ENCODE data around the gene RHBDL1.

The RHBDL1 gene

GRCh38 chr16:706189-707061, 31.0 kb downstream of the RHBDL1 start:
- DNase-seq (ENCODE audit: low spot score) = no peak

- no peak for DNase-seq (ENCODE audit: low spot score)
Measured at GRCh38 chr16:707062-707538, 31.6 kb downstream of the RHBDL1 start.

- no peak for DNase-seq (ENCODE audit: low spot score)
Measured at GRCh38 chr16:708019-708418, 32.5 kb downstream of the RHBDL1 start.

DNA sequence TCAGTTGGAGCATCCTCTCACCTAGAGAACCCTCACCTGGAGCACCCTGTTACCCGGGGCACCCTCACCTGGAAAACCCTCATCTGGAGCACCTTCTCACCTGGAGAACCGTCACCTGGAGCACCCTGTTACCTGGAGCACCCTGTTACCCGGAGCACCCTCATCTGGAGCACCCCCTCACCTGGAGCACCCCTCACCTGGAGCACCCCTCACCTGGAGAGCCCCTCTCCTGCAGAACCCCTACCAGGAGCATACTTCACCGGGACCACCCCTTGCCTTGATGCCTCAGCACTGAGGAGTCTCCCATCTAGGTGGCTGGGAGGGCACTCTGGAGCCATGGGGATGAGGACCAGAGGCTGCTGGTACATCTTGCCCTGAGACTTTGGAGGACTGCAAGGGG, 33.5 kb downstream of the RHBDL1 start:
- no peak for DNase-seq (ENCODE audit: low spot score)

- DNase-seq (ENCODE audit: low spot score) = peak; percentile 96
Measured at GRCh38 chr16:709566-710499, 34.4 kb downstream of the RHBDL1 start.

- DNase-seq (ENCODE audit: low spot score) = no peak
Measured at GRCh38 chr16:710500-711075, 35.1 kb downstream of the RHBDL1 start.

- DNase-seq (ENCODE audit: low spot score) = no peak
Measured at GRCh38 chr16:711084-711483, 35.6 kb downstream of the RHBDL1 start.

GRCh38 chr16:711548-712320, 36.3 kb downstream of the RHBDL1 start:
- peak; percentile 59 for DNase-seq (ENCODE audit: low spot score)

DNA sequence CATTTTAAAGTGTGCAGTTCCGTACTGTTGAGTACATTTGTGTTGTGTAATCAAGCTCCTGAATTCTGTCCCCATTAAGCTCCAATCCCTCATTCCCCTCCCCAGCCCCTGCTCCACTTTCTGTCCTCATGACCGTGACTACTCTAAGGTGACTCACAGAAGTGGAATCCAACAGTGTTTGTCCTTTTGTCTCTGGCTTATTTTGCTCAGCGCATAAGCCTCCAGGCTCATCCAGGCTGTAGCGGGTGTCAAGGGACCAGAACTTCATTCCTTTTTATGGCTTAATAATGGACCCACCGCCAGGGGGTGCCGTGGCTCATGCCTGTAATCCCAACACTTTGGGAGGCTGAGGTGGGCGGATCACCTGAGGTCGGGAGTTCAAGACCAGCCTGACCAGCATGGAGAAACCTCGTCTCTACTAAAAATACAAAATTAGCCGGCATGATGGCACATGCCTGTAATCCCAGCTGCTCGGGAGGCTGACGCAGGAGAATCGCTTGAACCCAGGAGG, 37.3 kb downstream of the RHBDL1 start:
- DNase-seq (ENCODE audit: low spot score) = peak; percentile 96

GRCh38 chr16:714079-714478, 38.6 kb downstream of the RHBDL1 start:
- no peak for DNase-seq (ENCODE audit: low spot score)

GRCh38 chr16:714558-715476, 39.3 kb downstream of the RHBDL1 start, which contains the start of gene METRN:
Gene METRN (plus strand): TSS chr16:715118. CDS start chr16:715290, 172 bp downstream.
- peak; percentile 85 for DNase-seq (ENCODE audit: low spot score)

DNA sequence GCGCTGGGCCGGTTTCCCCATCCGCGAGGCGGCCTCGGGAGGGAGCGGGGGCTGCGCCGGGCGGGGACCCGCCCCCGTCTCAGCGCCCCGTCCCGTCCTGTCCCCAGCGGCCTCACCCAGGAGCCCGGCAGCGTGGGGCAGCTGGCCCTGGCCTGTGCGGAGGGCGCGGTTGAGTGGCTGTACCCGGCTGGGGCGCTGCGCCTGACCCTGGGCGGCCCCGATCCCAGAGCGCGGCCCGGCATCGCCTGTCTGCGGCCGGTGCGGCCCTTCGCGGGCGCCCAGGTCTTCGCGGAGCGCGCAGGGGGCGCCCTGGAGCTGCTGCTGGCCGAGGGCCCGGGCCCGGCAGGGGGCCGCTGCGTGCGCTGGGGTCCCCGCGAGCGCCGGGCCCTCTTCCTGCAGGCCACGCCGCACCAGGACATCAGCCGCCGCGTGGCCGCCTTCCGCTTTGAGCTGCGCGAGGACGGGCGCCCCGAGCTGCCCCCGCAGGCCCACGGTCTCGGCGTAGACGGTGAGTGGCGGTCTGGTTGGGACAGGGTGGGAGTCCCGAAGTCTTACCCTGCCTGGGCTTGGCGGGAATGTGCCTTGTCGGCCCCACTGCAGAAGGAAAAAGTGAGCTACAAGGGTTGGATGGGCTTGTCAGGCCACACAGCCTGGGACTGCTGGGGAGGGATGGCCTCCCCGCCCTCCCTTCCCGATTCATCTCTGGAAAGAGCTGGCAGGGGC, 40.2 kb downstream of the RHBDL1 start:
- DNase-seq (ENCODE audit: low spot score) = no peak

- DNase-seq (ENCODE audit: low spot score) = peak; percentile 82
Measured at GRCh38 chr16:716200-716568, 40.7 kb downstream of the RHBDL1 start.

DNA sequence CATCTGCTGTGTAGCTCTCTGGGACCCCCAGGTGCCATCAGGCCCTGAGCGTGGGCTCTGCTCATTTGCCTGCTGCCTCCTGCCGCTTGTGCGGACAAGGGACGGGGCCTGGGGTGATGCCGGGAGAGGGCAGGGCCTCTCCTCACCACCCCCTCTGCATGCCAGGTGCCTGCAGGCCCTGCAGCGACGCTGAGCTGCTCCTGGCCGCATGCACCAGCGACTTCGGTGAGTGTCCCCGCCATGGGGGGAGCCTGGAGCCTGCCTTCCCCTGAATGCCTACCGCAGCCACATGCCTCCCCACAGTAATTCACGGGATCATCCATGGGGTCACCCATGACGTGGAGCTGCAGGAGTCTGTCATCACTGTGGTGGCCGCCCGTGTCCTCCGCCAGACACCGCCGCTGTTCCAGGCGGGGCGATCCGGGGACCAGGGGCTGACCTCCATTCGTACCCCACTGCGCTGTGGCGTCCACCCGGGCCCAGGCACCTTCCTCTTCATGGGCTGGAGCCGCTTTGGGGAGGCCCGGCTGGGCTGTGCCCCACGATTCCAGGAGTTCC, 41.4 kb downstream of the RHBDL1 start:
- no peak for DNase-seq (ENCODE audit: low spot score)

GRCh38 chr16:717450-718245, 42.2 kb downstream of the RHBDL1 start:
- DNase-seq (ENCODE audit: low spot score) = no peak

GRCh38 chr16:718389-718788, 42.9 kb downstream of the RHBDL1 start:
- DNase-seq (ENCODE audit: low spot score) = no peak

DNA sequence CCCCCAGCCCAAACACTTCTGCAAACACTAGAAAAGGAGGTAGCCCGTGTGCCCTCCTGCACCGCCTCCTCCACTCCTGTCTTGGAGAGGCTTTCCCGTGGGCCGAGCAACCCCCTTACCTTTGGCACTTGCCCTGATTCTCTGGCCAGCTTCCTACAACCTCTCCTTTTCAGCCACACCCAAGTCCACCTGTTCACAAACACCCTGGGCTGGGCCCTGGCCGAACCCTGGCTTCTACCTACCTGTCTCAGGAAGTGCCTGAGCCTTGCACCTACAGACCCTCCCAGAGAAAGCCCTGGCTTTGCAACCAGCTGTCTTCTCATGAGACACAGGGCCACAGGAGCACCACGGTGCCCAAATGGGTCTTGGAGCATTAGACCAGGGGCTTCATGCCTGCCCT, 43.5 kb downstream of the RHBDL1 start:
- DNase-seq (ENCODE audit: low spot score) = no peak

- no peak for DNase-seq (ENCODE audit: low spot score)
Measured at GRCh38 chr16:719815-720446, 44.5 kb downstream of the RHBDL1 start.

All from COLO829 (cell line).